AML-193 (cell line): ENCODE data around the gene SF1.

Source experiments
- DNase-seq, 2 experiments: peaks; one replicate each; lab custom pipeline; 2025; lab: John Stamatoyannopoulos, UW

SF1 gene

DNA sequence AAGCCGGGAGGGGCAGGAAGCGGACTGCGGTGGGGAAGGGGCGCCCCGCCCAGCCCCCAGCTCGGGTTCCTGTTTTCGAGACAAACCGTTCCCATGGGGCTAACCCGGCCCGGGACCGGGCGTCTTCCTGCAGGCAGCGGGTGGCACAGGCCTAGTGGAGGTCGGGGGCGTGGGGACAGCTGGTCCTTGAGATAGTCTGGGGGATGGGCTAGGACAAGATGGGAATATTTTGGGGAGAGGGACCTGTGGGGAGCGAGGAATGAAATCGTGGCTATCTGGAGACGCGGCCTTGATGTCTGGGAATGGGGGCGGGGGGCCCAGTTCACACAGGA, 33.2 kb downstream of the SF1 start:
- DNase-seq, result peak; percentile 66 to 72

DNA sequence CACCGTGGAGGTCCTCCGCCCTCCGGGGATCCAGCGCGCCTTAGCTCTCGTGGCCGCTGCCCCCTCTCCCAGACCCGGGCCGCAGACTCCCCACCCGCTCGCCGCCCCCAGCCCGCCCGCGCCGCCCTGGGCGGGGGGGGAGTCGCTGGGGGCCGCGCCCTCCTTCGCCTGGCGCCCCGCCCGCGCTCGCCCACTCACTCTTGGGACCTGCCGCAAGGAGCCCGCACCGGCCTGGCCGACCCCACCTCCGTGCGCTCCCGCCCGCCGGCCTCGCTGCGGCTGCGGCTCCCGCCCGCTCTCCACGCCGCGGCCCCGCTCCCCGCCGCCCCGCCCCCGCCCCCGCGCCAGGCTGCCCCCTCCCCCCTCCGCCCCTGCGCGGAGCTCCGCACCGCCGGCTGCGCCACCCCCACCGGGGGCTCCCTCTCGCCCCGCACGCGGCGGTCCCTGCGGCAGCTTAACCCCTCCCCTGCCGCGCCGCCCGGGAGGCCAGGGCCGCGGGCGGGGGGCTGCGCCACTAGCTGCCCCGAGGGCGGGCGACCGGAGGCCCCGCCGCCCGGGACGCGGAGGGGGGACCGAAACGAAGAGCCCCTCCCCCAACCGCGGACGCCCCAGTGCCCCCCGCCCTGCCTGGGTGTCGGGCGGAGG, 33.7 kb downstream of the SF1 start:
- DNase-seq, result no peak

DNA sequence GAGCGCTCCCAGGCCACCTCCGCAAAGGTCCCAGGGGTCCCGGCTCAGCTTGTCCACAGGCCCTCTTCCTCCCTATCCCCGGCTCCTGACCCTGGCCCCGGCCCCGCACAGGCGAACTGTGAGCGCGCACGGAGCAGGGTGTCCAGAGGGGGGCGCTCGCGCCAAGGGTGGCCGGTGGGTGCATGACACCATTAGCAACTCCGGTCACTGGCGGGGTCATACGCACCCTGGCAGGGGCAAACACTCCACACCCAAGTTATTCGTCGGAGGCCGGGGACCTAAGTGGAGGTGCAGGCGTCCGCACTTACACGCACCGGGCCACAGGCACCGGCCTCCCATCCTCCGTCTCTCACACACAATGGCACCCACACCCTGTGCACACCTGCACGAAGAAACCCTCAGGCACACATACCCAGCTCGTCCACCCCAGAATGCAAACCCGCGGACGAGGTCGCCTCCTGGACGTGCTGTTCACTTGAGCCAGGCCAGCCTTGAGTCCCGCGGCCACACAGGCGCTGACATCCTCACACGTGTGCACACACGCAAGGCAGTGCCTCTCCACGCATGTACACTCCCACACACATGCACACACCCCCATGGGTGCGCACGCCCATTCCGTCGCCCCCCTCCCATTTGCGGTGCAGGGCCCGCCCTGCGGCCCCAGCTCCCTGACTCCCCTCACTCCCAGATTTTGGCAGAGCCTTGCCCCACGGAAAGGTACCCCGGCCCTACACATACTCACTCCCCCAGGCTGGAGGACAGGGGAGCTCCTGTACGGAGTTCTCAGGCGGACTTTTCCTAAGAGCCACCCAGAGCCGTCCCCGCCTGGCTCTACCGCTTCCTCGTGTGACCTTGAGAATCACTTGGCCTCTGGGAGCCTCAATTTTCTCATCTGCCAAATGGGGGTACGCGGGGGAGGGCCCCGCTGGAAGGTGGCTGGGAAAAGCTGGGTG, 34.5 kb downstream of the SF1 start, which contains the start of gene RASGRP2:
Gene RASGRP2 (minus strand): TSS at position 552 of the 953 bp plus-strand sequence. CDS start 1,276 bp downstream, outside the sequence.
- DNase-seq, result peak; percentile 75 to 81

DNA sequence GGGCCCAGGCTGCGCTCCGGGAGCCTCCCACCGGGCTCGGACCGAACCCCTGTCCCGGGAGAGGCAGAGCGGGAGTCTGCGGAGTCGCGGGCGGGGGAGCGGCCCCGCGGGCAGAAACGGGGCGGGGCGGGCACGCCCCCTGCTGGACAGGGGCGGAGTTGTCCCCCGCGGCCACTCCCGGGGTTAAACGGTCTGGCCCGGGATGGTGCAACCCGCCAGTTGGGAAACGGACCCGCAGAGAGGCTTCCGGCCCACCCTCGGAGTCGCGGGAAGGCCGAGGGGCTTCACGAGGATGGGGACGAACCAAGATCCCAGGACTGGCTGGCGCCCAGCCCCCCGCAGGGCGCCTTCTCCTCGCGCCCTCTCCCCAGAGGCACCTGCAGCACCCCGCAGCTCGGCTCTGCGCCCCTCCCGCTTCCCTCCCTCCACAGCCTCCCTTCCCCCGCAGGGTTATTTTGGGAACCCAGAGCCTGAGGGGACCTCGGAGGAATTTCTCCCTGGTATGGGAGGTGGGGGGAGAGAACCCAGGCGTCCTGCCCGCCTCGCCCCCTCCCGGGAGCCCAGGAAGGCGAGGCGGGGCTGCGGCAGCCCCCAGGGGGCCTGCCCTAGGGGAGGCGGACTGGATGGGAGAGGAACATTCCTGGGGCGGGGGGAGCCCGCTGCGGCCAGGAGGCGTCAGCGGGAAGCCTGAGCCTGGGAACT, 35.3 kb downstream of the SF1 start:
- DNase-seq, result peak; percentile 52 to 70

DNA sequence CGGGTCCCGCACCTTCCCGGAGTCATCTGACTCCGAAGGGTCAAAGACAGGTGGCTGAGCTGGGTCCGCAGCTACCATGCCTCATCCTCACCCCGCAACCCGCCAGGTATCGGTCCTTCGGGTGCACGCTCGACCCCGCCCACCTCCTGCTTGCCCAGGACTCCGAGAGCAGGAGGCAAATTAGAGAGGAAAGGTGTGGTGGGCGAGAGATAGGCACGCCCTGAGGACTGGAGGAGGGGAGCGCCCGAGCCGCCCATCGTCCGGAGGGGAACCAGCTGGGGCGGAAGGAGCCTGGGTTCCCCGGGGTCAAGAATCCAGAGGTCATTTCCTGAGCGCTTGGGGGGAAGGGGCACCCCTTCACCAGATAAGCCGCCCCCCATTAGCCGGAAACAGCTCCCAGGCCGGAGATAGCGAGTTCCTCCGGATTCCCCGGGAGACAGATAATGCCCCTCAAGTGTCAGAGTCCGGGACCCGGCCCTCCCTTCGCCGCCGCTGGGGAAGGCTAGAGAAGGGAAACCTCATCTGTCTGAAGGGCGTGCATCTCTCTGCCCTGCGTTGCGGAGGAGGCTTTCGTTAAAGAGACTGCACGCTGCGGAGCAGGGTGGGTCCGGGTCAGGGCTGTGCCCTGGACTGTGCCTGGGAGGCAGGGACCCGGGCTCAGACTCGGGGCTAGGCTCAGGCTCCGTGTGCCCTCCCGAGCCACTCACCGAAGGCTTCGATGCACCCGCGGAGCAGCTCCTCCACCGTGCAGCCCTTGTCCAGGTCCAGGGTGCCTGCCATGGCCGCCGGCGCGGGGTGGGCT, 36.1 kb downstream of the SF1 start:
- DNase-seq, result peak in 1 of 2 experiments; percentile 19

DNA sequence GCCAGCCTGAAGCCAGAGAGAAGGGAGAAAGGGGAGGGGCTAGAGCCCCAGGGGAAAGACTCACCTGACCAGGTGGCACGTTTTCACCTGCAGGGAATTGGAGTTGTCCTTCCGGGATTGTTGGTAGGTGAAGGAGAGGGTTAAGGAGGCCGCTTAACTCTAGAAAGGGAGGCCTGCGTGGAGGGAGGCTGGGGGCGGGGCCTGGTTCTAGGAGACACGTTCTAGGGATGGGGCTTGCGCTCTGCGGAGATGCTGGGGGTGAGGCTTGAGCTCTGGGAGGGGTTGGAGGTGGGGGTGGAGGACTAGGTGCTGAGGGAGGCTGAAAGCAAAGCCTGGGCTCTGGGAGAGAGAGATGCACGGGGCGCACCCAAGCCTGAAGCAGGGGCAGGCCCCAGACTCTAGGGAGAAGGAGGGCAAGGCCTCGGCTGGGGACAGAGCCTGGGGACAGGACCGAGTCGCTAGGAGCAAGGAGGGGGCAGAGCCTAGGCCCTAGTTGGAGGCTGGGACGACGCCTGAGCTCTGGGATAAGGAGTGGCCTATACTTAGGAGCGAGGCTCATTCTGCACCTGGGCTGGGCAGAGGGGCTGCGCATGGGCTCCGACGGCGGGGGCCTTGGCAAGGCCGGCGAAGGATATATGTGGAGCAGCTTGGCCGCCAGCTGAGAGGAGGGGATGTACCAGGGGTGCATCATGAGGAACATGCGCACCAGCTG, 36.8 kb downstream of the SF1 start:
- no peak for DNase-seq

DNA sequence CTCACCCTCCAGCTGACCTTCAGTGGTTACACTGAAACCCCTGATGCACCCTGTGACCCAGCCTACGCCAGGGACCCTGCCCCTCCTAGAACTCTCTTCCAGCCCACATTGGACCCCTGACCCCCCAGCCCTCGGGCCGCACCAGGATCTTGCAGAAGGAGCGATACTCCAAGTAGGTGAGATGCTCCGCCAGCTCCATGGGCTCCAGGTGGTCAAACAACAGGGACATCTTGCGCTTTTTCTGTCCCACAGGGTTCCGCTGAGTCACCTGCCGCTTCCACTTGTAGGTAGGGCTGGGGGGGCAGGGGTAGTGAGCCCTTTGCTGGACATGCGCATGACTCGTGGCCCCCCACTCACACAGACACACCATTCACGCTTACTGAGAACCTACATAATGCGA, 38.5 kb downstream of the SF1 start:
- no peak for DNase-seq

DNA sequence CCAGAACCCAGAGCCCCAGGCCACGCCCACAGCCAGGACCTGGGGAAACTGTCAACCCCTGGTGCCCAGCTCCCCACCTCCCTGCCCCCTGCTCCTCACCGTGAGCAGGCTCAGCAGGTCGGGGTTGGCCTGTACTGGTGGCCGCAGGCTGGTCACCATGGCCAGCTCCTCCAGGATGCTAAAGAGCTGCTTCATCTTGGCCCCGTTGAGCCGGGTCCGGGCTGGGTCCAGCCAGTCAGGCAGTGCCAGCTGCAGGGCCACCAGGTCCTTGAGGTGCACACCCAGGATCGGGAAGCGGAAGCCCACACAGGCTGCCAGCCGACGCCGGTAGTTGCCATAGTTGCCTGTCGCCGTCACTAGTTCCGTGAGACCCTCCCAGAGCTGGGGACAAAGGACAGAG, 41.7 kb downstream of the SF1 start:
- no peak for DNase-seq

DNA sequence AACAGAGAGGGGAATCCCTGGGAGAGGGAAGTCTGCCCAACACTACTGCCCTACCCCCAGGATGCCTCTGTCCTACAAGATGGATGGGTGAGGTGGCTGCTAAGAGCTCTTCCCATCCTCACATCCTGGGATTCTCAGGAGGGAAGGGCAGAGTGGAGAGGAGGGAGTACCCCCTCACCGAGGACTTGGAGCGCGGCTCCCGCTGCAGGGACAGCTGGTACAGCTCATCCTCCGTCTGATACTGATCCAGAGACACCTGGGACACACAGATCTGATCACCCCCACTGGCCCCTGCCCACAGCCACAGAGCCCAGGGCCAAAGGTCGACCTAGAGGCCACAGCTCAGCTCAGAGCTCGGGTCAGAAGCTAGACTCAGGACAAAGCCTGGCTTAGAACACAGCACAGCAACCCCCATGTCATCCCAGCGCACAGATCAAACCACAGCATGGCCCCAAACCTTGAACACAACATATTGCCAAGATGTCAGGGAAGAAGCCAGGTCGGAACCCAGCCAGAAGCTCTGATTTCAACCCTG, 42.5 kb downstream of the SF1 start:
- no peak for DNase-seq

DNA sequence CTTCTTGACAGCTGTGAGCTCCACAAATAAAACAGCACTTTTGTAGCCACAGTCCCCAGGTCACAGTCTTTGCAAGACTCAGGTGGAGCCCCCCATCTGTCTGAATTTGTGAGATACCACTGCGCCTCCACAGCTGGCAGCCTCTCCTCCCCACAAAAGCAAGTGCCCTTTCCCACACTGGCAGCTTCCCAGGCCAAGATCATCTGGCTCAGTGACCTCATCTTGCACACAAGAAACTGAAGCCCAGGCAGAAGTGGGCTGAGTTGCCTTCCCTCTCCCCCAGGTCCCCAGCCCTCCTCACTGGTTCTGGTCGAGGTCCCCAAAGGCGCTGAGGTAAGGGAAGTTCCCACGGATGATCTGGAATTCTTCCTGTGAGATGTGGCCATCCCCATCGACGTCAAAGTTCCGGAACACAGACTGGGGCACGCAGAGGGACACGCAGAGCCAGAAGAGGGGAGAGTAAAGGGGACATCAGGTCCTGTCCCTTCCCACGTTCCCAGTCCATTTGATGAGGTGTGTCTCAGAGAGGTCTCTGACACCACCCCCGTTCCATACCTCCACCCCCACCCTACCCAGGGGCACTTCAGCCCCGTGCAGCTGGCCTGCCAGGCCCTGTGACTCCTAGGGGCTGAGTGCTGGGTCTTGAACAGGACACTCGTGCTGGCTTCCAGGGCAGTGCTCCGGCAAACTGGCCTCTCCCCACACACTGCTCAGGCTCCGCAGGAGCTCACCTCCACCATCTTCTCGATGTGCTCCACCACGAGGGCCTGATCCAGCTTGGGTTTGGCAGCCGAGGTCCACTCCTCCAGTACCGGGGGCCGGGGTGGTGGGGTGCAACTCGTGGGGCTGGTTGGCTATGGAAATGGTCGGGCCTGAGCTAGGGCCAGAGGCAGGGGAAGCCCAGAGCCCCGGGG, 43.3 kb downstream of the SF1 start:
- DNase-seq, result no peak

DNA sequence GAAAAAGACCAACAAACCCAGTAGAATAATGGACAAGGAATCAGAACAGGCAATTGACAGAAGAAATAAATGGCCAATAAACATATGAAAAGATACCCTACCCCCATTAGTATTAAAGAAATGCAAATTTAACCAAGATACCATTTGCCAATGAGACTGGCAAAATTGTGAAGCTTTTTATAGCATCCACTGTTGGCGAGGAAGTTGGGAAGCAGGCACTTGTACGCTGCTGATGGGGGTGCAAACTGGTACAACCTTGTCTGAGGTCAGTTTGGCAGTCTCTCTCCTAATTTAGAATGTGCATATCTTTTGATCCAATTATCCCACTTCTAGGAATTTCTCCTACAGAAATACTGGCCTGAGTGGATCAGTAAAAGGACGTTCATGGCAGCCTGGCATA, 46.7 kb downstream of the SF1 start:
- no peak for DNase-seq

DNA sequence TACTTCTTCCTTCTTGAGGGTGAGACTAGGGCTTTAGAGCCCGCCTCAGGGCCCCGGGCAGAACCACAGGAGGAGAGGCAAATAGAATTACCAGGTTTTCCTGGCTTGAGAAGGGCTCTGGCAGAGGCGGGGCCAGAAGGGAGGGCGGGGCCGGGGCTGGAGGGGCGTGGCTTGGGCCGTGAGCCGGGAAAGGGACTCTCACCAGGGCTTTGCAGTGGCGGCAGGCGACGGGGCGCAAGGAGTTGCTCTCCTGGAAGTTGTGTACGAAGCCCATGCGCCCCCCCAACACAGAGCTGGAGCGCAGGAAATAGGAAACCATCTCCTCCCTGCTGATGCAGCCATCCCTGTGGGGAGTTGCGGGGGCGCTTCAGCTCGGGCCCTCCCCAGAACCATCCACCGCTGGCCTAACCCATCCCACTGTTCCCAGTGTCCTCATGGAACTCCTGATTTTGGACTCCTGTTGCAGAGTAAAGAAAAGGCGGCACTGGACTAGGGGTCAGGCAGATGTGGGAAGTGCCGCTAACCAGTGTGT, 48.4 kb downstream of the SF1 start:
- no peak for DNase-seq

DNA sequence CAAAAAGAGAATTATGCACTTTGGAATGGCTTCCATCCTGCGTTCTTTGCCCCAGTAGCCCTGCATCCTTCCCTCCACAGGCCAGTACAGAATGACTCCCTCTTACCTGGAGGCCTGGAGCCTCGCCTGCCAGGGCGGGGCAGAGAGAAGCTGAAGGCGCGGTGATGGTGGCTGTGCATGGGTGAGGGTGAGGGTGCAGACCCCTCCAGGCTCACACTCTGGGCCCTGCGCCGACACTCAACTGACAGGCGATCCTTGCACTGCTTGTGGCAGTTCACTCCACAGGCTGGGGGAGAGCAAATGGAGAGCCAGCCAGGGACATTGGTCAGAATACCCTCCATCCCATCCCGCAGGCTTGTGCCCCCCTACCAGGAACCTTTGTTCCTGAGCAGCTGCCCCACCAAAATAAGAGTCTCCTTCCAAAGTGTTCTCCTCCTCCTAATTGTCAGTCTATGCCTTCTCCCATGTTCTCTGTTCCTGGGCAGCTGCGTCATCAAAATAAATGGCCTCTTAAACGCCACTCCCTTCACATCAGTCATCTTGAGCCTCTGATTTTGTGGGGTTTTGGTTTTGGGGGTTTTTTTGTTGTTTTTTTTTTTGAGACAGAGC, 49.5 kb downstream of the SF1 start:
- no peak for DNase-seq

DNA sequence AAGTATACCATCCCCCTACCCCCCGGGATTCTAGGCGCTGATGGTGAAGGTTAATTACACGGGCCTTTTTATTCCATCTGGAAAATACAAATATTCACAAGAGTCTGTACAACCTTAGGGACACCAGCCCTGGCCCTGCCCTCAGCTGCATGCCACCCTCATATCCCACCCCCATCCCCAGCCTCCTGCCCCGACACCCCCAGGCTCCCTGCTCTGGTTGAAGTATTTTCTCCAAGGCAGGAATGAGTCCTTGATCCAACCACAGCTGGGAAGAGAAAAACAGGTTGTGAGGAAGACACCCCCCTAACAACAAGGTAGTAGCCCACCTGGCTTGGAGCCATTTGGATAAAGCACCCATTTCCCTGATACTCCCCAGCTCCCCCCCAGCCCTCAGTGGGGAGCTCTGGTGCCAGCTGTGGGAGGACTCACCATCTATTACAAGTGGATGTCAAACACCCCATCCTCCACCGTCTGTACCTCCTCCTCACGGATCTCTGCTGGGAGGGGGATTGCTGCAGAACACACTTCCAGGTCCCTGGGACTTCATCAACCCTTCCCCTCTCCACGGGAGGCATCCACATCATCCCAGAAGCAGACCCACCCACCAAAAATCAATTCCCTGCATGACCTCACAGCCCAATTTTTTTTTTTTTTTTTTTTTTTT, 51.3 kb downstream of the SF1 start:
- DNase-seq, result no peak

DNA sequence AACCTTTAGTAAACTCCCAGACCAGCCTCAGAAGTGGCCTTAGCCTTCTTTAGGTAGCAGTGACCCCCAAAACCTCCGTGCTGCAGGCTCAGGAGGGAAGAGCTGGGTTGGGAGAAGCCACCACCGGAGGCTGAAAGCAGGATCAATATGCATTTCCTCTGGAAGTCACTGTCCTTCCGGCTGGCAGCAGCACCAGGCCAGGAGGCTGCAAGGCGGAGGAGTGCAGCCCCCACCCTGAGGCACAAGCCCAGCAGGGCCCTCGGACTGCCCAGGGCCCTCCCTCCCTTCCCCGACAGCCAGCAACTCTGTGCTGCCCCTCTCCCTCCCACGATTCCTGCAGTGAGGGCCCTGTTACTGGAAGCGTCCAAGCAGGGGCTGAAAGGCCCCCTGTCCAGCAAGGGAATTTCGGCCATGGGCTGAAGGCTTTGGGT, 52.1 kb downstream of the SF1 start:
- DNase-seq, result no peak

DNA sequence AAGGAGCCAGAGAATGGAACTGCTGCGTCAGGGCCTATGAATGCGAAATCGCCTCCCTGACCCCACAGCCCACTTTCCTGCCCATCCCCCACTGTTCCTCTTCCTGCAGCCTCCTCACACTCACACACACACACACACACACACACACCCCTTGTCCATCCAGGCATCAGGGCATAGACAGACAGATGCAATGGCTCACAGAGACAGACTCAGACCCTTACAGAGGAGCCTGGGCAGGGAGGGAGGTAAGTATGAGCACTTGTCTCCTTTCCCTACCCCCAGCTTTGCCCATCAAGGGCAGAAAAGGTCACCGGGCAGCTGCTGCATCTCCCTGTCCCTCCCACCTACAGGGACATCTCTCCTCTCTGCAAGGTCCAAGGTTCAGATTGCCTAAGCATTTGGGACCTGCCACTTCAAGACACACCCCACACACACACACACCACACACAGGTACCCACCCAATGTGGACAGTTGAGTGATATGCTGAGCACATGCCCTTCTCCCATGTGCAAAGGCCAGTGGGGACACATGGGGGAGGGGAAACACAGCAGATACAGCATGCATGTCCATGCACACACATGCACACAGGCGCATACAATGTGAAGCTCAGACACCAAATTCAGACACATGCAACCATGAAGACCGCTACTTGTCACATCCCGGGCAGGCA, 53.3 kb downstream of the SF1 start:
- no peak for DNase-seq

DNA sequence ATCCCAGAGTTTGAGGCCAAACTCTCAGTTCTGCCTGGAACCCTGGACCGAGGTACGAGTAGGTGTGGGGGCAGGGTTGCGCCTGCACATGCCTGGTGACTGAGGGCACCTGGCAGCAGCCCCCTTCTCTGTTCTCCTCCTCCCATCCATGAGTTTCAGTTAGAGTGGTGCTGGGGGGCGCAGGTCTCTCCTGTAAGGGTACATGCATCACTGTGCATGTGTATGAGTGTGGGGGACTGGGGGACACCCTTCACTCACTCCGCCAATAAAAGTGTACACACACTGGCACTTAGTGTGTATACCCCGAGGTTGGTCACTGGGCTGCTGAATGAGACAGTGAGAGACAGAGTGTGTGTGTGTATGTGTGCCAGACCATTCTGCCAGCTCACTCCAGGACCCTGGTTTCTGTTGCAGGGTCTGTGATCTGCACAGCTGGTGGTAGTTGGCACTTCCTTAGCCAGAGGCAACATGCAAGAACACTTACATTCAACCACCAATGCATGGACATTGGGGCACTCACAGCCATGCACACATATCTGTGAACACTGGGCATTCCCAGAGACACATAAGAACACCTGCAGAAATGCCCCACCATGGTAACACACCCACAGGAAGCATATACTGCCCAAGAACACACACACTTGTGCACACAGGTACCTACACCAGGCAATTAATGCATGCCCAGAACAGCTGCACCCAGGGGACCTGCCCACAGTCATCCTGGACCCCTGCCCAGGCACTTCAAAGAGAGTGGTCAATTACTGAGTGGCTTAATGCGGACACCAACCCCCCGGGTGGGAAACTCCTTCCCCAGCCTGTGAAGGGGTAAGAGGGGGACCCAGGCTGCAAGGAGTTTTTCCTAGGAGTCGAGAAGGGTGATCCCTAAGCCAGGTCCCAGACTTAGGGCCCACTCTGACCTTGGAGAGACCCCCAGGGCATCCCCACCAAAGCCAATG, 54.2 kb downstream of the SF1 start:
- no peak for DNase-seq
